ENCODE data around the gene MOCS1. TPM values are rescaled to one million over a fixed set of nuclear protein-coding genes. Genes with fewer than 3 reads are reported as not detected.

Gene MOCS1
- total RNA-seq, 4 donors from 2014 or later = 24.0 to 33.0 (median 29.3) TPM

DNA sequence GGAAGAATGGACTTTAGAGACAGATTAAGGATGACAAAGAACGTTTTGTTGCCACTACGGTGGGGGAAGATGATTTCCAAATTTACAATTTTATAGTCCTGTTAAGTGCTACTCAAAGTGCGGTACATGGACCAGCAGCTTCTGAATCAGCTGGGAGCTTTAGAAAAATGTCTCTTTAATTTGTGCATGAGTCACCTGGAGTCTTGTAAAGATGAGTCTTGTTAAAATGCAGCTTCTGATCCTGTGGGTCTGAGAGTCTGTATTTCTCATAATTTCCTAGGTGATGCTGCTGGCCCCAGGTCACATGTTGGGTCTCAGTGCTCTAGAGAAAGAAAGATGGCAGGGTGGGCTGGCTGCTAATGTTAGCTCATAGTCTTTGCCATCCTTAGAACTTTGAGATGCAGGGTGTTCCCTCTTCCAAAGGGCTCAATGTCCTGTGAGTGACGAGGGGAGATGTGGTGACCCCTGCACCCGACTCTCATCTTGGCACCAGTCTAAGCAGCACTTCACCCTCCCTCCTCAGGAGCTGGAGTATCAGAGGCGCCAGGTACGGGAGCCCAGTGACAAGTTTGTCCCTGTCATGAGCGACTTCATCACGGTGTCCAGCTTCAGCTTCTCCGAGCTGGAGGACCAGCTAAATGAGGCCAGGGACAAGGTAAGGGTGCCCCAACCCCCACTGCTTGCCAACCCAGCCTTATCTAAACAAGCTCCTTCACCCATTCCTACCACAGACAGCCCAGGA is 34.5 kb downstream of the MOCS1 start:
- Histone ChIP-seq H3K4me1 (peaks cover 0 to 7% (median 0%) of the 10 kb centered on the region in 3 donors), H3K27me3 (no peaks in the 10 kb centered on the region), H3K9me3 (no peaks in the 10 kb centered on the region), H3K4me3 (no peak overlapping the region), H3K36me3 (peaks cover 7 to 100% of the 10 kb centered on the region in 2 donors), H3K27ac (peak overlapping the region in 3 of 4 donors; percentile 29 to 58 (median 37))
- TF ChIP-seq, protein P1, sequence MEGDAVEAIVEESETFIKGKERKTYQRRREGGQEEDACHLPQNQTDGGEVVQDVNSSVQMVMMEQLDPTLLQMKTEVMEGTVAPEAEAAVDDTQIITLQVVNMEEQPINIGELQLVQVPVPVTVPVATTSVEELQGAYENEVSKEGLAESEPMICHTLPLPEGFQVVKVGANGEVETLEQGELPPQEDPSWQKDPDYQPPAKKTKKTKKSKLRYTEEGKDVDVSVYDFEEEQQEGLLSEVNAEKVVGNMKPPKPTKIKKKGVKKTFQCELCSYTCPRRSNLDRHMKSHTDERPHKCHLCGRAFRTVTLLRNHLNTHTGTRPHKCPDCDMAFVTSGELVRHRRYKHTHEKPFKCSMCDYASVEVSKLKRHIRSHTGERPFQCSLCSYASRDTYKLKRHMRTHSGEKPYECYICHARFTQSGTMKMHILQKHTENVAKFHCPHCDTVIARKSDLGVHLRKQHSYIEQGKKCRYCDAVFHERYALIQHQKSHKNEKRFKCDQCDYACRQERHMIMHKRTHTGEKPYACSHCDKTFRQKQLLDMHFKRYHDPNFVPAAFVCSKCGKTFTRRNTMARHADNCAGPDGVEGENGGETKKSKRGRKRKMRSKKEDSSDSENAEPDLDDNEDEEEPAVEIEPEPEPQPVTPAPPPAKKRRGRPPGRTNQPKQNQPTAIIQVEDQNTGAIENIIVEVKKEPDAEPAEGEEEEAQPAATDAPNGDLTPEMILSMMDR (IDR thresholded peaks at IDR 0.05) = no peak
- TF ChIP-seq POLR2A (IDR thresholded peaks at IDR 0.05) = no peak
- TF ChIP-seq POLR2AphosphoS5 (IDR thresholded peaks at IDR 0.05) = no peak
- TF ChIP-seq EP300 (IDR thresholded peaks at IDR 0.05) = no peak
- ATAC-seq = no peak
- WGBS, 2 donors (ENCODE audit: low coverage in 1 of 2) = 28 to 76% methylated on average over 3 to 6 of the region's 10 CpGs

- H3K4me1 ChIP-seq = no peaks in the 10 kb centered on the region
- peaks cover 7 to 100% of the 10 kb centered on the region in 2 donors for H3K36me3 ChIP-seq
- no peak for ATAC-seq
- WGBS, 2 donors (ENCODE audit: low coverage in 1 of 2) = 86% methylated on average over 1 of the region's 4 CpGs; no CpG with 5 or more reads in 1 of the 2 donors
- H3K27me3 ChIP-seq = no peaks in the 10 kb centered on the region
- no peaks in the 10 kb centered on the region for H3K9me3 ChIP-seq
- TF ChIP-seq, protein P1 (IDR thresholded peaks at IDR 0.05) = no peak
- TF ChIP-seq EP300 (IDR thresholded peaks at IDR 0.05) (no peak), POLR2AphosphoS5 (IDR thresholded peaks at IDR 0.05) (no peak), POLR2A (IDR thresholded peaks at IDR 0.05) (no peak)
- H3K4me3 ChIP-seq = no peak overlapping the region
- H3K27ac ChIP-seq = peak overlapping the region in 2 of 4 donors; percentile 29 to 37
Observed at GRCh38 chr6:39898625-39899024, 35.6 kb downstream of the MOCS1 start.

DNA sequence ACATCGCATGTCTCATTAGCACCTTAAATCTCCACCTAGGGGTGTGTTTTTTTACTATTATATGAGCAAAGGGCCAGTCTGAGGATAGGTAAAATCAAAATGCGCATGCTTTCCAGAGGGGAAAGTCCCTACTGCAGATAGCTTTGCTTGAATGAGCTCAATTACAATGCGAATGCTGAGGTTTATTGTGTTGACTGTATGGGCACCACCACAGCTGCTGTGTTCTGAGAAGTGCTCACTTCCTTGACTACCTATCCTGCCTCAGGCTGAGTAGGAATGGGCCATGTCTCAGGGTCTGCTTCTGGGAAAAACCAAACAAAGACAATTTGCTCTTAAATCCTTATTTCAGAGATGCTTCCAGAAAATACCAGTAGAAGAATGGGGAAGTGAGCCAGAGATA is 36.6 kb downstream of the MOCS1 start:
- peaks cover 0 to 7% (median 0%) of the 10 kb centered on the region in 3 donors for H3K4me1 ChIP-seq
- no peak for ATAC-seq
- H3K9me3 ChIP-seq = no peaks in the 10 kb centered on the region
- WGBS, 2 donors (ENCODE audit: low coverage in 1 of 2) = 84 to 93% methylated on average over 2 to 3 of the region's 3 CpGs
- peak overlapping the region in 2 of 4 donors; percentile 18 to 28 for H3K27ac ChIP-seq
- H3K27me3 ChIP-seq = no peaks in the 10 kb centered on the region
- no peak overlapping the region for H3K4me3 ChIP-seq
- peaks cover 7 to 99% of the 10 kb centered on the region in 2 donors for H3K36me3 ChIP-seq
- no peak for TF ChIP-seq POLR2A (IDR thresholded peaks at IDR 0.05)
- TF ChIP-seq EP300 (IDR thresholded peaks at IDR 0.05) = no peak
- TF ChIP-seq POLR2AphosphoS5 (IDR thresholded peaks at IDR 0.05) = no peak
- TF ChIP-seq, protein P1 (IDR thresholded peaks at IDR 0.05) = no peak

DNA sequence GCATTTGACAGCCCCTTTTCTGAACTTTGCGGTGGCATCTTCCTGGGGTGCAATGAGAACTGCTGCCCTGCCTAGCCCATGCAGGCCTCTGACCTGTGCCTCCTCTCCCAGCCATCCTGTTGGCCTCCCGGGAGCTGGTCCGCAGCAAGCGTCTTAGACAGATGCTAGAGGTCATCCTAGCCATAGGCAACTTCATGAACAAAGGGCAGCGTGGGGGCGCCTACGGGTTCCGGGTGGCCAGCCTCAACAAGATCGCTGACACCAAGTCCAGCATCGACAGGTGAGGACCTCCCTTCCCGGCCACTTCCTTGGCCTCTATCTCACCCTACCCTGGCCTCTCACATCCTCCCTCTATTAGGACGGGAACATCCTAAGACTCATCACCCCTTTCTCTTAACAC is 37.6 kb downstream of the MOCS1 start:
- no peaks in the 10 kb centered on the region for H3K9me3 ChIP-seq
- whole genome bisulfite sequencing, 2 donors (ENCODE audit: low coverage in 1 of 2) = 71% methylated on average over 4 of the region's 12 CpGs; no CpG with 5 or more reads in 1 of the 2 donors
- TF ChIP-seq POLR2A (IDR thresholded peaks at IDR 0.05) (no peak), EP300 (IDR thresholded peaks at IDR 0.05) (no peak), POLR2AphosphoS5 (IDR thresholded peaks at IDR 0.05) (no peak)
- TF ChIP-seq, protein P1 (IDR thresholded peaks at IDR 0.05) = no peak
- no peak for ATAC-seq
- peaks cover 0 to 16% (median 3%) of the 10 kb centered on the region in 3 donors for H3K4me1 ChIP-seq
- H3K36me3 ChIP-seq = peaks cover 7 to 99% of the 10 kb centered on the region in 2 donors
- peak overlapping the region in 2 of 4 donors; percentile 2 to 43 for H3K27ac ChIP-seq
- no peak overlapping the region for H3K4me3 ChIP-seq
- no peaks in the 10 kb centered on the region for H3K27me3 ChIP-seq

GRCh38 chr6:39893286-39893685 is 41.0 kb downstream of the MOCS1 start:
- TF ChIP-seq EP300 (IDR thresholded peaks at IDR 0.05) (no peak), POLR2A (IDR thresholded peaks at IDR 0.05) (no peak), POLR2AphosphoS5 (IDR thresholded peaks at IDR 0.05) (no peak)
- TF ChIP-seq, protein P1 (IDR thresholded peaks at IDR 0.05) = no peak
- Histone ChIP-seq H3K4me1 (peaks cover 0 to 50% (median 6%) of the 10 kb centered on the region in 3 donors), H3K36me3 (peaks cover 0 to 98% of the 10 kb centered on the region in 2 donors), H3K27ac (peak overlapping the region in 3 of 4 donors; percentile 75 to 85 (median 83)), H3K9me3 (no peaks in the 10 kb centered on the region), H3K4me3 (no peak overlapping the region), H3K27me3 (no peaks in the 10 kb centered on the region)
- ATAC-seq = no peak
- 51 to 63% methylated on average over 1 to 3 of the region's 8 CpGs for WGBS, 2 donors (ENCODE audit: low coverage in 1 of 2)

All from gastroesophageal sphincter (tissue), 4 donors.